ENCODE measurements around the gene CNFN. TPM values are rescaled to one million over a fixed set of nuclear protein-coding genes. Genes with fewer than 3 reads are reported as not detected.
A peak's percentile ranks its signal among the peaks of the same experiment; 100 is the strongest.

CNFN gene
- total and polyA plus RNA-seq, 7 experiments from 2014 or later = 0.52 to 0.75 TPM; not detected in 5

DNA sequence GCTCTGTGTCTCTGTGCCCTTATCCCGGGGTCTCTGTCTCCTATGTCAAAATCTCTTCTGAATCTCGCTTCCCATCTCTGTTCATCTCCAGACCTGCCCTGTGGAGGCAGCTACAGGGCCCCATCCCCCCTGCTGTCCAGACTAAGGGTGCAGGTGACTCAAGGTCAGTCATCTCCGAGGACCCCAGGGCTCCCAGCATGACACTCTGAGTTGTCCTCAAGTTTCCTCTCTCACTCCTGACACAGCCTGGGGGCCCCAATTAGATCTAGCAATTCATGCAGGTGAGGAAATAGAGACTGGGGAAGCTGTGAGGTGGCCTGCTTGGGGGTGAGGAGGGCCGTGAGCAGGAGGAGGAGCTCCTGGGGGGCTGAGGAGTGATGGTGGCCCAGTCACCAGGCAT, 2.1 kb upstream of the CNFN start:
- Mint-ChIP-seq H3K4me1 (peaks cover 9 to 12% (median 11%) of the 10 kb centered on the region in 7 donors), H3K27me3 (peaks cover 15 to 33% (median 28%) of the 10 kb centered on the region in 5 donors), H3K4me3 (no peak overlapping the region), H3K36me3 (no peaks in the 10 kb centered on the region), H3K9me3 (peaks cover 0 to 2% (median 0%) of the 10 kb centered on the region in 11 donors), H3K27ac (no peak overlapping the region)
- intact Hi-C loops (cut with micrococcal nuclease) = no loop called here
- Histone ChIP-seq H3K4me1 (ENCODE audit: control insufficient read depth in 2 of 2, insufficient read depth in 2 of 2, low read length in 2 of 2) (peaks cover 0 to 4% of the 10 kb centered on the region in 2 donors), H3K27ac (ENCODE audit: low read depth, low read length) (no peak overlapping the region), H3K4me3 (ENCODE audit: low read length) (no peak overlapping the region), H3K9me3 (ENCODE audit: control insufficient read depth in 2 of 3, low read length in 3 of 3) (no peaks in the 10 kb centered on the region), H3K36me3 (ENCODE audit: control insufficient read depth in 2 of 3, insufficient read depth in 3 of 3, low read length in 3 of 3) (no peaks in the 10 kb centered on the region), H3K27me3 (ENCODE audit: control insufficient read depth in 2 of 2, insufficient read depth in 2 of 2, low read length in 2 of 2) (no peaks in the 10 kb centered on the region)
- CTCF ChIA-PET = no interaction called here
- POLR2A ChIA-PET = no interaction called here
- DNase-seq (no peak), ATAC-seq (no peak)

DNA sequence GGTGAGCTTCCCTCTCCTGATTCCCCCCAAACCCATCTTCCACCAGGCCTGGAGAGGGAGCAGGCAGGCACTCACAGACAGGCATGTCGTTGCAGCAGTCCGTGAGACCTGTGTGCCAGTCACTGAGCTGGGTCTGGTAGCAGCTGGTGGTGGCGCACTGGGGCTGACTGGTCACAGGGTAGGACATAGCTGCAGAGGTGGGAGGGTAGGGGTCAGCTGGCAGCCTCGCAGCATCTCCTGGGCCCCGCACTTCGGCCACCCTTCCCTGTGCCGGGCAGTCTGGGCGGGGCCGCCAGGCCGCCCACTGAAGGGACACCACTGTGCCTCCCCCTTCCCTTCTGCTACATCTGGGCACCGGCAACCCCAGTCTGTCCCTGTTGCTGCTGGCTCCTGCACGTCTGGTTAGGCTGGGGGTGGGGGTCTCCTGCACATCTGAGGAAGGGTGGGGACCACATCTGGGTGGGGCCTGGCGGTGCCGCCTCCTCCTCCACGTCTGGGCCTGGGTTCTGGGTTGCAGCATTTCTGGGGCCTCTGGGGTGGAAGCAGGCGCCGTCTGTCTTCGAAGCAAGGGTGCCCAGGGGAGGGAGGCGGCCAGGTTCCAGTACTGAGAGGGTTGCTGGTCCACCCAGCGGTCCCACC, 1.1 kb downstream of the CNFN start:
- H3K4me1 ChIP-seq (ENCODE audit: control insufficient read depth in 2 of 2, insufficient read depth in 2 of 2, low read length in 2 of 2) = no peaks in the 10 kb centered on the region
- no peaks in the 10 kb centered on the region for H3K36me3 Mint-ChIP-seq
- H3K27me3 ChIP-seq (ENCODE audit: control insufficient read depth in 2 of 2, insufficient read depth in 2 of 2, low read length in 2 of 2) = no peaks in the 10 kb centered on the region
- ChIA-PET POLR2A (interaction anchor here (1.8 kb wide), 1 partner anchor 8 kb away, joined by 5 read pairs; no protein-coding TSS in a partner anchor), CTCF (interaction anchor here (0.6 kb wide), 1 partner anchor 27 kb away, joined by 3 read pairs; no protein-coding TSS in a partner anchor)
- intact Hi-C loops (cut with micrococcal nuclease) = no loop called here
- H3K4me3 Mint-ChIP-seq = no peak overlapping the region
- H3K27ac ChIP-seq (ENCODE audit: low read depth, low read length) = no peak overlapping the region
- no peaks in the 10 kb centered on the region for H3K9me3 ChIP-seq (ENCODE audit: control insufficient read depth in 2 of 3, low read length in 3 of 3)
- no peak overlapping the region for H3K27ac Mint-ChIP-seq
- peaks cover 5 to 8% (median 6%) of the 10 kb centered on the region in 7 donors for H3K4me1 Mint-ChIP-seq
- no peaks in the 10 kb centered on the region for H3K36me3 ChIP-seq (ENCODE audit: control insufficient read depth in 2 of 3, insufficient read depth in 3 of 3, low read length in 3 of 3)
- peaks cover 0 to 7% (median 0%) of the 10 kb centered on the region in 11 donors for H3K9me3 Mint-ChIP-seq
- no peak overlapping the region for H3K4me3 ChIP-seq (ENCODE audit: low read length)
- peaks cover 19 to 43% (median 35%) of the 10 kb centered on the region in 5 donors for H3K27me3 Mint-ChIP-seq
- no peak for DNase-seq
- ATAC-seq = no peak

DNA sequence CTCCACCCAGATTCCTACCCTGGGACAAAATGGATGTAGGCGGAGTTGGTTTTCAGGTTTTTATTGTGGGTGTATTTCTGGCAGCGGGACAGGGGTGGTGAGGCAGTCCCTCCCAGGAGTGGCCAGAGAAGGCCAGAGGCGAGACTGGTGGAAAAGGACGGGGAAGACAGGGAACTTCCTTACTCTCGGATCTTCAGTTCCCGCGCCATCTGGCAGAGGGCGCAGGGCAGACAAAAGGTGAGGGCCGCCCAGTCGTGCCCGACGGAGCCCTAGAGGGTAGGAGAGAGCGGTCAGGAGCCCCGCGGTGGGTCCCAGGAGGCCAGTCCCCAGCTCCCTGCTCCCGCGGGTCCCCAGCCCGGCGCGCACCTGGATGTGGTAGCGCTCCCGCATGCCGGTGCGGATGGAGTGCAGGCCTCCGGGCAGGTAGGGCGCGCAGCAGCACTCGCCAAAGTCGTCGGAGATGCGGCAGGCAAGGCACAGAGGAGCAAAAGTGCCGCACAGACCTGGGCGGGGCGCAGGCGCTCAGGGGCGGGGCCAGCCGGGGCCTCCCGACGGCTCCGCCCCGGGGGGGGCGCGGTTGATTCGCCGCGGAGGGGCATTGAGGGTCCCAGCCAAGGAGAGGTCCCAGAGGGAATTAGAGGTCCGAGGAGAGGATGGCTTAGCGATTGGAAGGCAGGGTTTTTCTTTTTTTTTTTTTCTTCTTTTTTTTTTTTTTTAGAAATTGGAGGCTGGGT, 3.0 kb downstream of the CNFN start:
- Histone ChIP-seq H3K9me3 (ENCODE audit: control insufficient read depth in 2 of 3, low read length in 3 of 3) (no peaks in the 10 kb centered on the region), H3K4me3 (ENCODE audit: low read length) (peak overlapping the region; percentile 48), H3K36me3 (ENCODE audit: control insufficient read depth in 2 of 3, insufficient read depth in 3 of 3, low read length in 3 of 3) (no peaks in the 10 kb centered on the region), H3K27ac (ENCODE audit: low read depth, low read length) (no peak overlapping the region), H3K27me3 (ENCODE audit: control insufficient read depth in 2 of 2, insufficient read depth in 2 of 2, low read length in 2 of 2) (no peaks in the 10 kb centered on the region), H3K4me1 (ENCODE audit: control insufficient read depth in 2 of 2, insufficient read depth in 2 of 2, low read length in 2 of 2) (no peaks in the 10 kb centered on the region)
- peaks cover 28 to 48% (median 45%) of the 10 kb centered on the region in 5 donors for H3K27me3 Mint-ChIP-seq
- DNase-seq (peak; percentile 44 to 74 (median 68)), ATAC-seq (peak; percentile 94)
- H3K27ac Mint-ChIP-seq = peak overlapping the region in 1 of 9 donors; percentile 31
- peaks cover 0 to 7% (median 0%) of the 10 kb centered on the region in 11 donors for H3K9me3 Mint-ChIP-seq
- CTCF ChIA-PET = interaction anchor here (0.7 kb wide), 1 partner anchor 44 kb away, joined by 4 read pairs; no protein-coding TSS in a partner anchor
- intact Hi-C loops (cut with micrococcal nuclease) = loop anchor here (1.0 to 2.0 kb wide), 6 partner anchors 9 to 54 kb away; no protein-coding TSS in a partner anchor
- peaks cover 0 to 5% (median 0%) of the 10 kb centered on the region in 5 donors for H3K36me3 Mint-ChIP-seq
- peaks cover 5 to 8% (median 6%) of the 10 kb centered on the region in 7 donors for H3K4me1 Mint-ChIP-seq
- POLR2A ChIA-PET = interaction anchor here (1.4 to 1.8 kb wide), 2 partner anchors 10 kb away, joined by 4 to 5 read pairs; no protein-coding TSS in a partner anchor
- peak overlapping the region; percentile 28 to 77 (median 60) for H3K4me3 Mint-ChIP-seq

DNA sequence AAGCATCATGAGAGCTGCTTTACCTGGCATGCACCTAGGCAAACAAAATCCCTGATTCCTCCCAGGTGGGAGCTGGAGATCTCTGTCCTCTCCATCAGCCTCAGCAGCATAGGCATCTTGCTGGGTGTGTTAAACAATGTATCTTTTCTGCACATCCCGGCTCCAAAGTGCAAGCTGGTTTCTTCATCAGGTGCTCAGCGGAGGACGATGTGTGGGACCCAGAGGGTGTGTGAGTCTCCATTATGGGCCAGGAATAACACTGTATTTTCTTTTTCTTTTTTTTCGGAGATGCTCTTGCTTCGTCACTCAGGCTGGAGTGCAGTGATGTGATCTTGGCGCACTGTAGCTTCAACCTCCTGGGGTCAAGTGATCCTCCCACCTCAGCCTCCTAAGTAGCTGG, 9.9 kb downstream of the CNFN start:
- H3K36me3 Mint-ChIP-seq = peaks cover 0 to 5% (median 0%) of the 10 kb centered on the region in 5 donors
- Histone ChIP-seq H3K36me3 (ENCODE audit: control insufficient read depth in 2 of 3, insufficient read depth in 3 of 3, low read length in 3 of 3) (no peaks in the 10 kb centered on the region), H3K4me1 (ENCODE audit: control insufficient read depth in 2 of 2, insufficient read depth in 2 of 2, low read length in 2 of 2) (no peaks in the 10 kb centered on the region), H3K4me3 (ENCODE audit: low read length) (no peak overlapping the region), H3K27ac (ENCODE audit: low read depth, low read length) (no peak overlapping the region), H3K9me3 (ENCODE audit: control insufficient read depth in 2 of 3, low read length in 3 of 3) (no peaks in the 10 kb centered on the region), H3K27me3 (ENCODE audit: control insufficient read depth in 2 of 2, insufficient read depth in 2 of 2, low read length in 2 of 2) (no peaks in the 10 kb centered on the region)
- H3K4me3 Mint-ChIP-seq = no peak overlapping the region
- intact Hi-C loops (cut with micrococcal nuclease) = no loop called here
- ATAC-seq (no peak), DNase-seq (no peak)
- peaks cover 0 to 4% (median 0%) of the 10 kb centered on the region in 7 donors for H3K4me1 Mint-ChIP-seq
- ChIA-PET CTCF (interaction anchor here (0.7 kb wide), 1 partner anchor 59 kb away, joined by 3 read pairs; no protein-coding TSS in a partner anchor), POLR2A (no interaction called here)
- no peaks in the 10 kb centered on the region for H3K9me3 Mint-ChIP-seq
- peaks cover 12 to 20% (median 18%) of the 10 kb centered on the region in 5 donors for H3K27me3 Mint-ChIP-seq
- no peak overlapping the region for H3K27ac Mint-ChIP-seq

DNA sequence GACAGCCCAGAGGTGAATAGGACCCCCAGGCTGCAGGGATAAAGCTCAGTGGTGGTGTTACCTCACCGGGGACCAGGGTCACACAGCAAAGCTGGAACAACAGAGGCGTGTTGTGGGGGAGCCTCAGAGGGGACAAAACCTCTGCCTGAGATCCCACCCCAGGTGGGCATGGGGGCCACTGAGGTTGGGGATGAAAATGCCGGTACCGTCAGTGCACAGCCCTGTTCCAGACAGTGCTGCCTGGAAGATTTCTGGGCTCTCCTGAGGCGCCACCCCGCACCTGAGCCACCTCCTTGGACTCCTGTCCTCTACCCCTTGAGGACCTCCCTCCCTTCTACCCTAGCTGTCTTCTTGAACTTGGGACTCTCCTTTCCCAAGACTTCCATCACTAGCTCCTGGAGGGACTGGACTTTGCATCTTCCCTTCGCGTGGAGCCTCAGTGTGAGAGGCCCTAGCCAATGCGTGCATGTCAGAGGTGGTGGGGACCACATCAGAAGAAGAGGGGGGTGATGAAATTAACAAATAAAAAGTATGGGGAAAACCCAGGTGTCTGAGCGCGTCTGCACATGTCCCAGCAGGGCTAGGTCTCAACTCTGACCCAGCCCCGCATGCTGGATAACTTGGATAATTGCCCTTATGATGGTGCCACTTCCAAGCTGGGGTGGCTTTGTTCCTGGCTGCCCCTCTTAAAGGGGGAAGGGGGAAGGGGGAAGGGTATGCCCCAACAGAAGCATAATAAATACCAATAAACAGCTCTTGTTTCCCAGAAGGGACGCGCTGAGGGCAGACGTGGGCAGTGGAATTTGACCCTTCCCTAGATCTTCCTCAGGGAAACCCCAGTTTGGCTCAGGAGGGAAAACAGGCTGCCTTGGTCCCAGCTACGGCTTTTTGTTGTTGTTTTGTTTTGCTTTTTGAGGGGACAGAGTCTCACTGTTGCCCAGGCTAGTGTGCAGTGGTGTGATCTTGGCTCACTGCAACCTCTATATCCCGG, 11.6 kb downstream of the CNFN start:
- Histone ChIP-seq H3K36me3 (ENCODE audit: control insufficient read depth in 2 of 3, insufficient read depth in 3 of 3, low read length in 3 of 3) (no peaks in the 10 kb centered on the region), H3K27me3 (ENCODE audit: control insufficient read depth in 2 of 2, insufficient read depth in 2 of 2, low read length in 2 of 2) (no peaks in the 10 kb centered on the region), H3K4me3 (ENCODE audit: low read length) (no peak overlapping the region), H3K9me3 (ENCODE audit: control insufficient read depth in 2 of 3, low read length in 3 of 3) (no peaks in the 10 kb centered on the region), H3K27ac (ENCODE audit: low read depth, low read length) (no peak overlapping the region), H3K4me1 (ENCODE audit: control insufficient read depth in 2 of 2, insufficient read depth in 2 of 2, low read length in 2 of 2) (no peaks in the 10 kb centered on the region)
- DNase-seq (no peak), ATAC-seq (no peak)
- POLR2A ChIA-PET = no interaction called here
- H3K4me1 Mint-ChIP-seq = peaks cover 0 to 4% (median 0%) of the 10 kb centered on the region in 7 donors
- CTCF ChIA-PET = no interaction called here
- H3K4me3 Mint-ChIP-seq = no peak overlapping the region
- intact Hi-C loops (cut with micrococcal nuclease) = no loop called here
- peaks cover 12 to 20% (median 18%) of the 10 kb centered on the region in 5 donors for H3K27me3 Mint-ChIP-seq
- H3K9me3 Mint-ChIP-seq = no peaks in the 10 kb centered on the region
- H3K27ac Mint-ChIP-seq = peak overlapping the region in 1 of 9 donors; percentile 38
- peaks cover 0 to 12% (median 0%) of the 10 kb centered on the region in 5 donors for H3K36me3 Mint-ChIP-seq

DNA sequence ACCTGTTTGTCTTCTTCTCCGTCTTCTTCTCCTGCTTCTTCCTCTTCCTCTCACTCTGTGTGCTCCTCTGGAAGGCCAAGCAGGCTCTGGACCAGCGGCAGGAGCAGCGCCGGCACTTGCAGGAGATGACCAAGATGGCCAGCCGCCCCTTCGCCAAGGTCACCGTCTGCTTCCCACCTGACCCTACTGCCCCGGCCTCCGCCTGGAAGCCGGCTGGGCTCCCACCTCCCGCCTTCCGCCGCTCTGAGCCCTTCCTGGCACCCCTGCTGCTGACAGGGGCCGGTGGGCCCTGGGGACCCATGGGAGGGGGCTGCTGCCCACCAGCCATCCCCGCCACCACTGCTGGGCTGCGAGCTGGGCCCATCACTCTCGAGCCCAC, 13.9 kb downstream of the CNFN start:
- H3K4me3 ChIP-seq (ENCODE audit: low read length) = no peak overlapping the region
- H3K4me1 ChIP-seq (ENCODE audit: control insufficient read depth in 2 of 2, insufficient read depth in 2 of 2, low read length in 2 of 2) = no peaks in the 10 kb centered on the region
- ChIA-PET CTCF (no interaction called here), POLR2A (no interaction called here)
- no peaks in the 10 kb centered on the region for H3K9me3 ChIP-seq (ENCODE audit: control insufficient read depth in 2 of 3, low read length in 3 of 3)
- intact Hi-C loops (cut with micrococcal nuclease) = no loop called here
- H3K36me3 ChIP-seq (ENCODE audit: control insufficient read depth in 2 of 3, insufficient read depth in 3 of 3, low read length in 3 of 3) = no peaks in the 10 kb centered on the region
- Mint-ChIP-seq H3K4me3 (no peak overlapping the region), H3K9me3 (no peaks in the 10 kb centered on the region), H3K27ac (no peak overlapping the region), H3K36me3 (peaks cover 0 to 7% (median 0%) of the 10 kb centered on the region in 5 donors), H3K27me3 (peaks cover 0 to 7% (median 0%) of the 10 kb centered on the region in 5 donors), H3K4me1 (peaks cover 0 to 4% (median 0%) of the 10 kb centered on the region in 7 donors)
- ATAC-seq = no peak
- H3K27me3 ChIP-seq (ENCODE audit: control insufficient read depth in 2 of 2, insufficient read depth in 2 of 2, low read length in 2 of 2) = no peaks in the 10 kb centered on the region
- DNase-seq = no peak
- no peak overlapping the region for H3K27ac ChIP-seq (ENCODE audit: low read depth, low read length)

Measured in naive thymus-derived CD4-positive, alpha-beta T cell (primary cell).